ENCODE data around the gene LRRC3.

LRRC3 gene

GRCh38 chr21:44454747-44455523 lies at the start of gene LRRC3:
TSS of gene LRRC3 (plus strand) at chr21:44455510. CDS start at chr21:44456645, 1,135 bp downstream.
- TF ChIP-seq CTCF (IDR thresholded peaks at IDR 0.05; ENCODE audit: borderline replicate concordance, control extremely low read depth, extremely low read depth, insufficient read depth, missing control alignments) = no peak
- in situ Hi-C loops (cut with MboI; ENCODE audit: low sequenced_read_pairs, unreplicated experiment) = loop anchor here (25.0 kb wide), 3 partner anchors 93 to 618 kb away; partner anchors contain the start of gene TRPM2
- peak; percentile 97 for DNase-seq (ENCODE audit: low spot score)

GRCh38 chr21:44405948-44406872 lies 49.1 kb upstream of the LRRC3 start:
- no peak for DNase-seq (ENCODE audit: low spot score)
- TF ChIP-seq CTCF (IDR thresholded peaks at IDR 0.05; ENCODE audit: borderline replicate concordance, control extremely low read depth, extremely low read depth, insufficient read depth, missing control alignments) = no peak
- in situ Hi-C loops (cut with MboI; ENCODE audit: low sequenced_read_pairs, unreplicated experiment) = no loop called here

- in situ Hi-C loops (cut with MboI; ENCODE audit: low sequenced_read_pairs, unreplicated experiment) = no loop called here
- no peak for DNase-seq (ENCODE audit: low spot score)
- TF ChIP-seq CTCF (IDR thresholded peaks at IDR 0.05; ENCODE audit: borderline replicate concordance, control extremely low read depth, extremely low read depth, insufficient read depth, missing control alignments) = no peak
Measured at GRCh38 chr21:44406953-44407352, 48.4 kb upstream of the LRRC3 start.

GRCh38 chr21:44407493-44407892 lies 47.8 kb upstream of the LRRC3 start:
- in situ Hi-C loops (cut with MboI; ENCODE audit: low sequenced_read_pairs, unreplicated experiment) = no loop called here
- no peak for TF ChIP-seq CTCF (IDR thresholded peaks at IDR 0.05; ENCODE audit: borderline replicate concordance, control extremely low read depth, extremely low read depth, insufficient read depth, missing control alignments)
- DNase-seq (ENCODE audit: low spot score) = peak; percentile 45

GRCh38 chr21:44408226-44408625 lies 47.1 kb upstream of the LRRC3 start:
- no peak for TF ChIP-seq CTCF (IDR thresholded peaks at IDR 0.05; ENCODE audit: borderline replicate concordance, control extremely low read depth, extremely low read depth, insufficient read depth, missing control alignments)
- in situ Hi-C loops (cut with MboI; ENCODE audit: low sequenced_read_pairs, unreplicated experiment) = no loop called here
- DNase-seq (ENCODE audit: low spot score) = no peak

GRCh38 chr21:44413566-44414290 lies 41.6 kb upstream of the LRRC3 start:
- no peak for TF ChIP-seq CTCF (IDR thresholded peaks at IDR 0.05; ENCODE audit: borderline replicate concordance, control extremely low read depth, extremely low read depth, insufficient read depth, missing control alignments)
- in situ Hi-C loops (cut with MboI; ENCODE audit: low sequenced_read_pairs, unreplicated experiment) = no loop called here
- no peak for DNase-seq (ENCODE audit: low spot score)

Data from GM13976 (cell line).